ENCODE data around the gene NRCAM. TPM values are rescaled to one million over a fixed set of nuclear protein-coding genes. Genes with fewer than 3 reads are reported as not detected.
A peak's percentile ranks its signal among the peaks of the same experiment; 100 is the strongest.

NRCAM gene
- total RNA-seq, 2 experiments from 2014 or later, result 0.60 to 1.0 TPM

DNA sequence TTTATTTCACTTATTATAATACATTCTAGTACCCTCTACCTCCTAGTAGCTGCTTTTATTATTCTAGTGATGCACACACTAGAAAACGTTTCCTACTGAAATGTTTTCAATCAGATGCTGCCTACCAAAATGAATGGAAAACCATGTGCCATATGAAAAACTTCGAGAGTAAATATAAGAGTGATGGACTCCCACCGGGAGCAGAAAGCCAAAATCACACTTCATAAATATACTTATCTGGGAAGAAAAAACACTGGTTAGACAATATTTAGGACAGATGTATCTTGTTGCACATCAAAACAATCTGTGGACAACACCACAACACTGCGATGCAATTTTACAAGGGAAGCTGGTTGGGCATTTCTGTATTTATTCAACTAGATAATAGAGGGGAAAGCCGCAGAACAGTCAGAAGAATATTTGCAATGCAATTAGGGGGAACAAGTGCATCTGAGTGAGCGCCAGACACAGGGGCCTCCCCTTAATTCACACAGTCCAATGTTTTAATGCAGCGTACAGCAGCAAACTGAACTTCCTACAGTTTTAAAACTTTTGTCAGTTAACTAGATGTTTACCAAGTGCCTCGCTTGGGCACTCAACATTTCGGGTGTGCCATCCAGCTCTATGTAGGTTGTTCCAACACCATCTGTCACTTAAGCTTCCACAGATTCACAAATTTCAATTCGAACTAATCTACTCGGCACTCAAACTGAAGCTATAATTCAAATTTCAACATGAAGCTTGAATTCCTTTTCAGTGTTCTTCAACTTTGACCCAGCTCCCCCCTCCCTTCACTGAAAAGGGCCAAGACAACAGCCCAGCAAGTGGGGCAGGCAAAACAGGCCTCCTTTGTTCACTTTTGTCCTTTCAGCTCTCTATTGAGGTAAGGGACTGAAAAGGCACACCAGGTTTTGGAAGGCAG, 7.4 kb downstream of the NRCAM start:
- Mint-ChIP-seq H3K4me1 (peaks cover 4% of the 10 kb centered on the region), H3K4me3 (no peak overlapping the region), H3K9me3 (ENCODE audit: low read depth) (no peaks in the 10 kb centered on the region), H3K27ac (no peak overlapping the region), H3K27me3 (peaks cover 19% of the 10 kb centered on the region), H3K36me3 (ENCODE audit: low read depth) (no peaks in the 10 kb centered on the region)
- intact Hi-C loops (cut with DNase I, micrococcal nuclease), result no loop called here
- no peak for ATAC-seq
- CTCF ChIA-PET, result no interaction called here
- POLR2A ChIA-PET, result no interaction called here
- no peak for DNase-seq

DNA sequence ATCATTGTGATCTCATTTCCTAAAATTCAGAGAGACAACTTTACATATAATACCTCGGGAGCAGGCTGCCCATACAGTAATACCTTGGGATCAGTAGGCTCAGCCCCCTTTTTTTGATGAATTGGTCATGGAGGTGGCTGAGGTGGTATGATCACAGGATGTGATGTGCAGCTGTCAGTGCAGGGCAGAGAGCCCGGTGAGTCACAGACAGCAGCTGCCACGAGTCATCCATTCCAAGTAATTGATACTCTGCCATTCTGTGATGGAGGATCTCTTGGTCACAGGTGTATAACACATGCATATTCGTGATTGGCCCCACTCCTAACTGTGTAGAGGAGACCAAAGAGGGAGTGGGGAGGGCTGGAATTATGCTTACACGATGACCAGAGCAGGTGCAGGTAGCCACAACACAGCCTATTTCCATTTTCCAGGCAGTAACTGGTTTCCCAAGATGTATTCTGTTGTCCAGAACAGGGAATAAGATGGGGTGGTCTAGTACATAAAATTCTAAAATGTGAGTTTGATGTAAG, 14.1 kb downstream of the NRCAM start:
- POLR2A ChIA-PET, result no interaction called here
- peak; percentile 99 for ATAC-seq
- no peak overlapping the region for H3K4me3 Mint-ChIP-seq
- H3K27ac Mint-ChIP-seq, result peak overlapping the region; percentile 60
- H3K27me3 Mint-ChIP-seq, result no peaks in the 10 kb centered on the region
- peak; percentile 76 for DNase-seq
- H3K9me3 Mint-ChIP-seq (ENCODE audit: low read depth), result no peaks in the 10 kb centered on the region
- H3K36me3 Mint-ChIP-seq (ENCODE audit: low read depth), result no peaks in the 10 kb centered on the region
- intact Hi-C loops (cut with DNase I, micrococcal nuclease), result no loop called here
- peaks cover 11% of the 10 kb centered on the region for H3K4me1 Mint-ChIP-seq
- CTCF ChIA-PET, result interaction anchor here (0.5 to 3.1 kb wide), 5 partner anchors 11 to 1961 kb away, joined by 3 to 10 read pairs (median 3); no protein-coding TSS in a partner anchor

DNA sequence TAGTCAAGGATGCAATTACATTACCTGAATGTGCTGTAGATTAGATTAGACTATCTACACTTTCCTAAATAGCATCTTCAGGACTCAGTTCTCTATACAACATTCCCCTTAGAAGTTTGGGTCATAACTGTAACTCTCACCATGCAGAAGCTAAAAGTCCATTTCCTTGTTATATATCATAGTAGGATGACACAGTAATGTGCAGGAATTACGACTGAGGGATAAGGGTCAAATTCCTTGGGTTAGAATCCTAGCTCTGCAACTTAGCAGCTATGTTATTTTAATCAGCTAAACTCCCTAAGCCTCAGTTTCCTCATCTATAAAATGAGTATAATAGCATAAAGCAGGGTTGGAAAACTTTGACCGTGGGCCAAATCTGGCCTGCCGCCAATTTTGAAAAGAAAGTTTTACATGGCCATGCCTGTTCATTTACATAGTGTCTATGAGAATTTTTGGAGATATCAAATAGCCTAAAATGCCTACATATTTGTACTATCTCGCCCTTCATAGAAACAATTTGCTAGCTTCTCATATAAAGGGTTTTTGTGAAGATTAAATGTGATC, 14.8 kb downstream of the NRCAM start:
- H3K27ac Mint-ChIP-seq, result no peak overlapping the region
- CTCF ChIA-PET, result interaction anchor here (0.5 to 3.1 kb wide), 5 partner anchors 11 to 1961 kb away, joined by 3 to 10 read pairs (median 3); no protein-coding TSS in a partner anchor
- DNase-seq (no peak), ATAC-seq (no peak)
- intact Hi-C loops (cut with DNase I, micrococcal nuclease), result no loop called here
- H3K4me1 Mint-ChIP-seq, result peaks cover 11% of the 10 kb centered on the region
- H3K27me3 Mint-ChIP-seq, result peaks cover 4% of the 10 kb centered on the region
- POLR2A ChIA-PET, result no interaction called here
- no peaks in the 10 kb centered on the region for H3K36me3 Mint-ChIP-seq (ENCODE audit: low read depth)
- no peaks in the 10 kb centered on the region for H3K9me3 Mint-ChIP-seq (ENCODE audit: low read depth)
- H3K4me3 Mint-ChIP-seq, result no peak overlapping the region

- no peak overlapping the region for H3K27ac Mint-ChIP-seq
- POLR2A ChIA-PET, result no interaction called here
- peaks cover 11% of the 10 kb centered on the region for H3K4me1 Mint-ChIP-seq
- no peaks in the 10 kb centered on the region for H3K36me3 Mint-ChIP-seq (ENCODE audit: low read depth)
- DNase-seq (no peak), ATAC-seq (no peak)
- H3K9me3 Mint-ChIP-seq (ENCODE audit: low read depth), result no peaks in the 10 kb centered on the region
- H3K27me3 Mint-ChIP-seq, result peaks cover 4% of the 10 kb centered on the region
- CTCF ChIA-PET, result interaction anchor here (3.1 kb wide), 1 partner anchor 12 kb away, joined by 10 read pairs; no protein-coding TSS in a partner anchor
- H3K4me3 Mint-ChIP-seq, result no peak overlapping the region
- intact Hi-C loops (cut with DNase I, micrococcal nuclease), result no loop called here
Measured at GRCh38 chr7:108440613-108441012, 15.6 kb downstream of the NRCAM start.

- DNase-seq (no peak), ATAC-seq (no peak)
- Mint-ChIP-seq H3K4me3 (no peak overlapping the region), H3K36me3 (ENCODE audit: low read depth) (no peaks in the 10 kb centered on the region), H3K4me1 (peaks cover 6% of the 10 kb centered on the region), H3K9me3 (ENCODE audit: low read depth) (no peaks in the 10 kb centered on the region), H3K27me3 (peaks cover 17% of the 10 kb centered on the region), H3K27ac (no peak overlapping the region)
- ChIA-PET CTCF (no interaction called here), POLR2A (no interaction called here)
- intact Hi-C loops (cut with DNase I, micrococcal nuclease), result no loop called here
Measured at GRCh38 chr7:108436906-108437305, 19.3 kb downstream of the NRCAM start.

- peaks cover 6% of the 10 kb centered on the region for H3K4me1 Mint-ChIP-seq
- H3K4me3 Mint-ChIP-seq, result no peak overlapping the region
- intact Hi-C loops (cut with DNase I, micrococcal nuclease), result no loop called here
- H3K36me3 Mint-ChIP-seq (ENCODE audit: low read depth), result no peaks in the 10 kb centered on the region
- ATAC-seq, result no peak
- H3K27me3 Mint-ChIP-seq, result peaks cover 31% of the 10 kb centered on the region
- no peaks in the 10 kb centered on the region for H3K9me3 Mint-ChIP-seq (ENCODE audit: low read depth)
- ChIA-PET POLR2A (no interaction called here), CTCF (interaction anchor here (1.0 kb wide), 1 partner anchor 9 kb away, joined by 3 read pairs; no protein-coding TSS in a partner anchor)
- H3K27ac Mint-ChIP-seq, result no peak overlapping the region
- DNase-seq, result no peak
Measured at GRCh38 chr7:108434010-108434409, 22.2 kb downstream of the NRCAM start.

DNA sequence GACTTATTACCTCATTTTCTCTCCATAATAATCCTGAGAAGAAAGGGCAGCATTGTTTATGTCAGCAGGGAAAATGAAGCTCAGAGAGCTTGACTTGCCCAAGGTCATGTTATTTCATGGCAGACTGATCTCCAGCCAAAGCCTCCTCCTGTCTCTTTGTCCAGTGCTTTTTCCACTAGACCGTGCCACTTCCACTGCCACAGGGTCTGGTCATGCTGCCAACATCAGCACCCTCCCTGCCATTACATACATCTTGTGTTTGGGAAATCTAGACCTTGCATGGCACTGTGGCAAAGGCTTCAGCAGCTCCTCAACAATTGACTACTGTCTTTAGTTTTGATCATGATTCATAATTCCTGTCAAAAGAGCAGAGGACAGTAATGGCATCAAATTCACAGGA, 25.1 kb downstream of the NRCAM start:
- Mint-ChIP-seq H3K9me3 (ENCODE audit: low read depth) (no peaks in the 10 kb centered on the region), H3K36me3 (ENCODE audit: low read depth) (no peaks in the 10 kb centered on the region), H3K4me3 (no peak overlapping the region), H3K27me3 (peaks cover 32% of the 10 kb centered on the region), H3K4me1 (peaks cover 6% of the 10 kb centered on the region), H3K27ac (no peak overlapping the region)
- ATAC-seq, result no peak
- ChIA-PET POLR2A (no interaction called here), CTCF (interaction anchor here (0.6 to 1.5 kb wide), 4 partner anchors 22 to 299 kb away, joined by 3 to 5 read pairs (median 4); partner anchors contain the start of gene NRCAM)
- DNase-seq, result no peak
- intact Hi-C loops (cut with DNase I, micrococcal nuclease), result no loop called here

GRCh38 chr7:108430664-108431063, 25.6 kb downstream of the NRCAM start:
- intact Hi-C loops (cut with DNase I, micrococcal nuclease), result no loop called here
- POLR2A ChIA-PET, result no interaction called here
- Mint-ChIP-seq H3K27me3 (peaks cover 32% of the 10 kb centered on the region), H3K9me3 (ENCODE audit: low read depth) (no peaks in the 10 kb centered on the region), H3K4me1 (peaks cover 6% of the 10 kb centered on the region), H3K27ac (no peak overlapping the region), H3K4me3 (no peak overlapping the region), H3K36me3 (ENCODE audit: low read depth) (no peaks in the 10 kb centered on the region)
- no peak for ATAC-seq
- CTCF ChIA-PET, result interaction anchor here (0.6 to 1.5 kb wide), 4 partner anchors 23 to 299 kb away, joined by 3 to 5 read pairs (median 4); partner anchors contain the start of gene NRCAM
- no peak for DNase-seq

DNA sequence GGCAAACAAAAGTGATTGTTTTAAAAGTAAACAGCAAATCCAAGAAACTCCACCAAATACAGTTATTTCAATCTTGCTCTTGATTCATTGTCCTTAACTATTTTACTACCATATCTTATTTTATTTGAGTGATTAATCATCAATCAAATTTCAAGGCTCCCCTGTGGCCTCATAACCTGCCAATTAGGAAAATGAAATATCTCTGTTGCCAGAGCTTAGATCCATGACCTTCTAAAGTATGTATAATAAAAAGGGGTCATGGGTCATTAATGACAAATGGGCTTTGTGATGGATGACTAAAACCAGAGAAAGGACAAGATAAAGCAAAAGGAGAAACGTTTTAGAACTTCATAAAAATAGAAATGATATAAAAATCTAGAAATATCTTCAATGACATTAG, 28.5 kb downstream of the NRCAM start:
- Mint-ChIP-seq H3K9me3 (ENCODE audit: low read depth) (no peaks in the 10 kb centered on the region), H3K27ac (no peak overlapping the region), H3K4me3 (no peak overlapping the region), H3K4me1 (peaks cover 12% of the 10 kb centered on the region), H3K36me3 (ENCODE audit: low read depth) (no peaks in the 10 kb centered on the region), H3K27me3 (peaks cover 23% of the 10 kb centered on the region)
- ChIA-PET CTCF (no interaction called here), POLR2A (no interaction called here)
- intact Hi-C loops (cut with DNase I, micrococcal nuclease), result no loop called here
- DNase-seq, result no peak
- no peak for ATAC-seq

- ATAC-seq (no peak), DNase-seq (no peak)
- POLR2A ChIA-PET, result no interaction called here
- CTCF ChIA-PET, result no interaction called here
- Mint-ChIP-seq H3K27ac (no peak overlapping the region), H3K4me3 (no peak overlapping the region), H3K4me1 (peaks cover 14% of the 10 kb centered on the region), H3K36me3 (ENCODE audit: low read depth) (no peaks in the 10 kb centered on the region), H3K27me3 (peaks cover 20% of the 10 kb centered on the region), H3K9me3 (ENCODE audit: low read depth) (no peaks in the 10 kb centered on the region)
- intact Hi-C loops (cut with DNase I, micrococcal nuclease), result no loop called here
Measured at GRCh38 chr7:108425714-108426275, 30.4 kb downstream of the NRCAM start.

- CTCF ChIA-PET, result interaction anchor here (1.2 kb wide), 1 partner anchor 32 kb away, joined by 3 read pairs; the partner anchor contains the start of gene NRCAM
- no peak for DNase-seq
- no peaks in the 10 kb centered on the region for H3K9me3 Mint-ChIP-seq (ENCODE audit: low read depth)
Measured at GRCh38 chr7:108424013-108424412, 32.2 kb downstream of the NRCAM start.

More at GRCh38 chr7:108424013-108424412, 32.2 kb downstream of the NRCAM start:
- H3K36me3 Mint-ChIP-seq (ENCODE audit: low read depth), result no peaks in the 10 kb centered on the region
- no peak for ATAC-seq
- no peak overlapping the region for H3K4me3 Mint-ChIP-seq
- POLR2A ChIA-PET, result no interaction called here
- peaks cover 16% of the 10 kb centered on the region for H3K27me3 Mint-ChIP-seq
- intact Hi-C loops (cut with DNase I, micrococcal nuclease), result no loop called here
- H3K4me1 Mint-ChIP-seq, result peaks cover 24% of the 10 kb centered on the region
- no peak overlapping the region for H3K27ac Mint-ChIP-seq

Data from activated CD4-positive, alpha-beta T cell treated with anti-CD3 and anti-CD28 coated beads for 36 hours (primary cell).